Measurements from ENCODE around the gene FSTL4.

GRCh38 chr5:133361922-133362321 is 250.4 kb downstream of the FSTL4 start:
- no peak for TF ChIP-seq ZFX (IDR thresholded peaks at IDR 0.05; ENCODE audit: borderline replicate concordance)
- TF ChIP-seq CTCF (IDR thresholded peaks at IDR 0.05) = no peak
